Esophagus squamous epithelium (tissue), 5 donors: ENCODE measurements around the gene MEIG1. TPM values are rescaled to one million over a fixed set of nuclear protein-coding genes. Genes with fewer than 3 reads are reported as not detected.
A peak's percentile ranks its signal among the peaks of the same experiment; 100 is the strongest.

Experiments used
- DNase-seq: peaks from one replicate; lab custom pipeline; 2025; lab: John Stamatoyannopoulos, UW
- H3K27ac ChIP-seq, 4 donors: fragments of 200-600 bp; sonication (generic); one replicate each; pipeline ENCODE4 v1.5.1; 2016 to 2019; ENCODE audit warnings: mild to moderate bottlenecking in 1 of 4
- H3K27me3 ChIP-seq, 4 donors: fragments of 200-600 bp; sonication (generic); 1 replicate in 3 of 4; 2 replicates in 1 of 4; pipeline versions ENCODE4 v1.5.1 to v1.6.0; 2017 to 2021; ENCODE audit warnings: antibody characterized with exemption in 1 of 4
- H3K36me3 ChIP-seq, 3 donors: fragments of 200-600 bp; sonication (generic); one replicate each; pipeline ENCODE4 v1.5.1; 2016 to 2019
- H3K4me1 ChIP-seq, 3 donors: fragments of 200-600 bp; sonication (generic); one replicate each; pipeline ENCODE4 v1.5.1; 2017 to 2019
- H3K4me3 ChIP-seq, 4 donors: fragments of 200-600 bp; sonication (generic); 1 replicate in 3 of 4; 2 replicates in 1 of 4; pipeline ENCODE4 v1.5.1; 2016 to 2019; ENCODE audit warnings: mild to moderate bottlenecking in 2 of 4, moderate library complexity in 1 of 4
- H3K9me3 ChIP-seq, 3 donors: fragments of 200-600 bp; sonication (generic); one replicate each; pipeline ENCODE4 v1.5.1; 2016 to 2019
- CTCF ChIP-seq, 6 experiments: fragments of 450-650 bp in 4 of 6; fragments of 200-600 bp in 2 of 6; sonication (generic) in 2 of 6; IDR thresholded peaks; one replicate each; pipeline ENCODE4 v1.5.1; 2016 to 2019; ENCODE audit warnings: antibody characterized with exemption in 6 of 6, mild to moderate bottlenecking in 4 of 6, moderate library complexity in 4 of 6
- POLR2A ChIP-seq, 4 donors: fragments of 450-650 bp; IDR thresholded peaks; one replicate each; pipeline ENCODE4 v1.6.1; 2017; ENCODE audit warnings: antibody characterized with exemption in 4 of 4, mild to moderate bottlenecking in 4 of 4, moderate library complexity in 3 of 4
- WGBS, 2 donors: methylation state at CpG; one replicate each; pipeline ENCODE4 v1.1.5; 2018; 5-methylcytosine and 5-hydroxymethylcytosine counted together
- intact Hi-C: fragments of 100-400 bp; cut with DNase I; formaldehyde crosslinking; loops from one replicate; pipeline ENCODE4 v1.15.0; 2022
- total RNA-seq, 4 donors: library from RNA; depleted of rRNA; stranded (reverse); fragments of >200 nt; gene quantifications; one replicate each; pipeline ENCODE4 v1.1.0, GENCODE V29; 2016
- donor health status: DM: yes; HTN: yes; CAD: no.

MEIG1 gene
- total RNA-seq, 4 donors from 2014 or later: 0.79 TPM; not detected in 3

- no peaks in the 10 kb centered on the region for H3K27me3 ChIP-seq
- TF ChIP-seq CTCF (IDR thresholded peaks at IDR 0.05) (no peak), POLR2A (IDR thresholded peaks at IDR 0.05) (no peak)
- peaks cover 0 to 26% (median 18%) of the 10 kb centered on the region in 3 donors for H3K9me3 ChIP-seq
- no peak overlapping the region for H3K27ac ChIP-seq
- H3K4me3 ChIP-seq: no peak overlapping the region
- H3K4me1 ChIP-seq: no peaks in the 10 kb centered on the region
- H3K36me3 ChIP-seq: peaks cover 18 to 99% (median 30%) of the 10 kb centered on the region in 3 donors
- no peak for DNase-seq
- 83 to 91% methylated on average over 3 of the region's 3 CpGs for WGBS, 2 donors
- intact Hi-C loops: no loop called here
These were observed 40.2 kb upstream of the MEIG1 start for GRCh38 chr10:14918964-14919363.

GRCh38 chr10:14924013-14924412 is 35.2 kb upstream of the MEIG1 start:
- Histone ChIP-seq H3K36me3 (peaks cover 9 to 100% (median 23%) of the 10 kb centered on the region in 3 donors), H3K4me3 (no peak overlapping the region), H3K9me3 (no peaks in the 10 kb centered on the region), H3K27me3 (no peaks in the 10 kb centered on the region), H3K27ac (no peak overlapping the region), H3K4me1 (no peaks in the 10 kb centered on the region)
- intact Hi-C loops: no loop called here
- TF ChIP-seq CTCF (IDR thresholded peaks at IDR 0.05): no peak
- no peak for TF ChIP-seq POLR2A (IDR thresholded peaks at IDR 0.05)
- no peak for DNase-seq
- 85 to 91% methylated on average over 6 to 7 of the region's 7 CpGs for WGBS, 2 donors

- Histone ChIP-seq H3K36me3 (peaks cover 8 to 100% (median 20%) of the 10 kb centered on the region in 3 donors), H3K9me3 (no peaks in the 10 kb centered on the region), H3K27me3 (no peaks in the 10 kb centered on the region), H3K27ac (no peak overlapping the region), H3K4me1 (no peaks in the 10 kb centered on the region), H3K4me3 (no peak overlapping the region)
- no peak for DNase-seq
- 95 to 98% methylated on average over 2 of the region's 2 CpGs for WGBS, 2 donors
- intact Hi-C loops: no loop called here
- TF ChIP-seq CTCF (IDR thresholded peaks at IDR 0.05): no peak
- no peak for TF ChIP-seq POLR2A (IDR thresholded peaks at IDR 0.05)
These were observed 33.9 kb upstream of the MEIG1 start for GRCh38 chr10:14925268-14925667.

GRCh38 chr10:14926061-14926470 is 33.1 kb upstream of the MEIG1 start:
- Histone ChIP-seq H3K36me3 (peaks cover 0 to 100% (median 18%) of the 10 kb centered on the region in 3 donors), H3K9me3 (no peaks in the 10 kb centered on the region), H3K4me3 (no peak overlapping the region), H3K4me1 (no peaks in the 10 kb centered on the region), H3K27ac (peak overlapping the region in 2 of 4 donors; percentile 5 to 14), H3K27me3 (no peaks in the 10 kb centered on the region)
- intact Hi-C loops: no loop called here
- no peak for DNase-seq
- TF ChIP-seq CTCF (IDR thresholded peaks at IDR 0.05) (no peak), POLR2A (IDR thresholded peaks at IDR 0.05) (no peak)
- WGBS, 2 donors: 61 to 71% methylated on average over 8 of the region's 8 CpGs

GRCh38 chr10:14926722-14927416 is 32.3 kb upstream of the MEIG1 start:
- Histone ChIP-seq H3K4me3 (no peak overlapping the region), H3K36me3 (peaks cover 0 to 100% (median 14%) of the 10 kb centered on the region in 3 donors), H3K9me3 (no peaks in the 10 kb centered on the region), H3K4me1 (no peaks in the 10 kb centered on the region), H3K27me3 (no peaks in the 10 kb centered on the region), H3K27ac (peak overlapping the region in 2 of 4 donors; percentile 5 to 30)
- WGBS, 2 donors: 84 to 90% methylated on average over 11 to 13 of the region's 13 CpGs
- DNase-seq: no peak
- no peak for TF ChIP-seq POLR2A (IDR thresholded peaks at IDR 0.05)
- TF ChIP-seq CTCF (IDR thresholded peaks at IDR 0.05): no peak
- intact Hi-C loops: no loop called here
